Endothelial cell of umbilical vein (primary cell): Measurements from ENCODE around the gene MAJIN. TPM values are rescaled to one million over a fixed set of nuclear protein-coding genes. Genes with fewer than 3 reads are reported as not detected.

ENCODE experiments used
- BruUV-seq: library from RNA; stranded (reverse); fragments of 400-500 nt; replicated peaks from 2 replicates; lab custom pipeline; 2021; lab: Mats Ljungman, UMichigan
- CTCF ChIA-PET: fragments of 300-600, 350-600 bp; sonication (Branson Sonifier 250); formaldehyde crosslinking; loops from one replicate; lab custom pipeline; 2021; ENCODE audit warnings: antibody characterized with exemption, inconsistent platforms; lab: Charles Lee
- POLR2A ChIA-PET: fragments of 300-600, 350-600 bp; sonication (Branson Sonifier 250); formaldehyde crosslinking; loops from one replicate; lab custom pipeline; 2021; ENCODE audit warnings: antibody characterized with exemption, inconsistent platforms; lab: Charles Lee
- DNase-seq: peaks from one replicate; pipeline ENCODE4 v3.0.0-alpha.2; 2011; ENCODE audit warnings: low read depth, low spot score
- FAIRE-seq: peaks from 2 replicates; lab custom pipeline; 2011; peaks lifted over from hg19 to GRCh38; lab: Jason Lieb, UNC
- H2AFZ ChIP-seq: 2 replicates; pipeline ENCODE4 v1.6.0; 2012; ENCODE audit warnings: low read depth, low read length, control low read depth, inconsistent platforms
- H3K27ac ChIP-seq: 2 replicates; pipeline ENCODE4 v1.5.1; 2011; ENCODE audit warnings: low read depth, mild to moderate bottlenecking, control low read depth, low read length, moderate library complexity; ENCODE audit not compliant: insufficient read depth
- H3K27me3 ChIP-seq, 2 experiments: 2 replicates each; pipeline versions ENCODE4 v1.6.0 to v1.6.1; 2011; ENCODE audit warnings: low read length in 2 of 2, mixed read lengths in 1 of 2; ENCODE audit not compliant: control insufficient read depth in 2 of 2, insufficient read depth in 2 of 2
- H3K36me3 ChIP-seq, 2 experiments: 2 replicates in 1 of 2; 3 replicates in 1 of 2; pipeline ENCODE4 v1.5.1; 2011; ENCODE audit warnings: low read length in 2 of 2, mild to moderate bottlenecking in 1 of 2, moderate library complexity in 1 of 2; ENCODE audit not compliant: control insufficient read depth in 2 of 2, insufficient read depth in 2 of 2; ENCODE audit errors: extremely low read depth in 1 of 2
- H3K4me1 ChIP-seq: 3 replicates; pipeline ENCODE4 v1.5.1; 2011; ENCODE audit warnings: mild to moderate bottlenecking, low read length; ENCODE audit not compliant: control insufficient read depth, insufficient read depth; ENCODE audit errors: extremely low read depth
- H3K4me2 ChIP-seq: 2 replicates; pipeline ENCODE4 v1.6.1; 2011; ENCODE audit warnings: low read length, control low read depth, mixed read lengths; ENCODE audit not compliant: insufficient read depth
- H3K4me3 ChIP-seq, 3 experiments: fragments of 200-600 bp in 1 of 3; sonication (generic), shearing (Covaris generic) in 1 of 3; replicated peaks in 1 of 3; 2 replicates each; pipeline ENCODE4 v1.5.1; 2011 to 2016; ENCODE audit warnings: control low read depth in 3 of 3, low read length in 3 of 3, mild to moderate bottlenecking in 2 of 3, inconsistent platforms in 1 of 3, low read depth in 1 of 3, moderate library complexity in 1 of 3; ENCODE audit not compliant: insufficient read depth in 1 of 3
- H3K79me2 ChIP-seq: 2 replicates; pipeline ENCODE4 v1.6.0; 2012; ENCODE audit warnings: low read length, inconsistent platforms; ENCODE audit not compliant: control insufficient read depth, insufficient read depth
- H3K9ac ChIP-seq: replicated peaks from 2 replicates; pipeline ENCODE3; 2011; ENCODE audit warnings: low read length, control low read depth; ENCODE audit not compliant: insufficient read depth; ENCODE audit errors: extremely low read depth
- H3K9me1 ChIP-seq: replicated peaks from 3 replicates; pipeline ENCODE4 v1.6.0; 2011; ENCODE audit warnings: mild to moderate bottlenecking, low read length; ENCODE audit not compliant: control insufficient read depth, insufficient read depth; ENCODE audit errors: extremely low read depth
- H3K9me3 ChIP-seq: replicated peaks from 2 replicates; pipeline ENCODE4 v1.5.1; 2012; ENCODE audit warnings: low read length, inconsistent platforms; ENCODE audit not compliant: control insufficient read depth, insufficient read depth
- H4K20me1 ChIP-seq: replicated peaks from 2 replicates; pipeline ENCODE3; 2011; ENCODE audit warnings: mild to moderate bottlenecking, low read length; ENCODE audit not compliant: control insufficient read depth, insufficient read depth; ENCODE audit errors: extremely low read depth
- EZH2 ChIP-seq: IDR thresholded peaks from 2 replicates; pipeline ENCODE4 v1.6.1; 2012; ENCODE audit warnings: borderline replicate concordance, low read depth, mild to moderate bottlenecking, moderate library complexity, low read length, inconsistent platforms; ENCODE audit not compliant: severe bottlenecking
- FOS ChIP-seq: IDR thresholded peaks from 2 replicates; pipeline ENCODE4 v1.6.1; 2011; ENCODE audit warnings: mild to moderate bottlenecking, low read length, moderate library complexity, borderline replicate concordance; ENCODE audit not compliant: insufficient read depth
- GATA2 ChIP-seq: IDR thresholded peaks from 2 replicates; pipeline ENCODE4 v1.7.0; 2011; ENCODE audit warnings: low read depth, mild to moderate bottlenecking, moderate library complexity, mixed read lengths, low read length; ENCODE audit not compliant: insufficient read length, insufficient read depth
- JUN ChIP-seq: IDR thresholded peaks from 2 replicates; pipeline ENCODE4 v1.6.1; 2011; ENCODE audit warnings: borderline replicate concordance, low read depth; ENCODE audit not compliant: insufficient read length, insufficient read depth
- MYC ChIP-seq: IDR thresholded peaks from one replicate; pipeline ENCODE4 v1.6.1; 2011; ENCODE audit warnings: mild to moderate bottlenecking, low read depth, low read length
- POLR2A ChIP-seq: IDR thresholded peaks from 2 replicates; pipeline ENCODE4 v1.6.1; 2012; ENCODE audit warnings: low read depth, mild to moderate bottlenecking, control low read depth, low read length
- dilution Hi-C: fragments of 300-500 bp; cut with MboI; formaldehyde crosslinking; loops from one replicate; pipeline ENCODE4 v1.15.0; 2019; ENCODE audit warnings: low sequenced_read_pairs; ENCODE audit not compliant: extremely low pct_ligation_motif_present
- intact Hi-C: fragments of 100-400 bp; cut with micrococcal nuclease; formaldehyde crosslinking; loops from one replicate; pipeline ENCODE4 v1.10.0; 2022
- polyA plus RNA-seq, 4 experiments: library from polyadenylated mRNA; depleted of rRNA in 3 of 4; stranded (reverse) in 3 of 4; unstranded in 1 of 4; fragments of >200 nt; gene quantifications; 2 replicates each; pipeline versions ENCODE4 v1.2.1 to v1.2.3, GENCODE V29; 2011 to 2012; ENCODE audit warnings: missing spikeins in 1 of 4
- total RNA-seq: library from RNA; stranded (reverse); gene quantifications from 2 replicates; pipeline ENCODE4 v1.2.3, GENCODE V29; 2021
- TF ChIP-seq, protein P1 (sequence below): IDR thresholded peaks from 2 replicates; pipeline ENCODE4 v1.6.1; 2011; ENCODE audit not compliant: insufficient read depth, insufficient read length
- TF ChIP-seq, protein P2 (sequence below), 2 donors: IDR thresholded peaks; 1 replicate in 1 of 2; 2 replicates in 1 of 2; pipeline ENCODE4 v1.5.1; 2011; ENCODE audit warnings: low read length in 2 of 2, mild to moderate bottlenecking in 2 of 2, moderate library complexity in 2 of 2, control low read depth in 1 of 2, inconsistent platforms in 1 of 2, low read depth in 1 of 2; ENCODE audit not compliant: insufficient read depth in 1 of 2; ENCODE audit errors: extremely low read depth in 1 of 2

Gene MAJIN
- total and polyA plus RNA-seq, 2 donors (not counting 3 experiments of a cell fraction or from before 2014, with no cell fraction given): 0.07 TPM; not detected in 1

DNA sequence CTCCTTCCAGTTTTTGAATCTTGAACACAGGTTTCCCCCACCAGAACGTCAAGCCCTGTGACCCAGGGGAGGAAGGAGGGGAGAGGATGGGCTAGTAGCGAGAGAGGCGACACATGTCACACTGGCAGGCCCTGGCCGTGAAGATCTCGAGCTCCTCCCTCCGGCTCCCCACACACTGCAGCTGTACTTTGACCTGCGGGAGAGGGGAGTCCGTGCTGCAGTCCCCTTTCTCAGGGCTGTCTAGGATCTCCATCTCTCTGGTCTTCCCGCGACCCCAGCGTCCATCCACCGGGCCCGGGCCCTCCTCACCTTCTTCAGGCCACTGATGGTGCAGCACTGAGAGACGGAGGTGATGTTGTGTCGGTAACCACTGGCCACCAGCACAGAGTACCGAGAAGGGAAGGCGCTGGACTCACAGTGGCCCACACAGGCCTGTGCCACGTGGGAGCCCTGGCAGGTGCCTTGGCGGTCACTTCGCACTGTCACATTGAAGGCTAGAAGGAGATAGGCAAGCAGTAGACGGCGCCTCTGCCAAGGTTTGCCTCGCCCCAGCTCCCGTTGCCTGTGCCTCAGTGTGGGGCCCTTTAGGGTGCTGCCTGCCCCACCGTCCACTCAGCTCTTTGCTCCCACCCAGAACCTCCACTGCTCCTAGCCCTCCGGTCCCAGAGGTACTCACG, 37.1 kb downstream of the MAJIN start:
- no peaks in the 10 kb centered on the region for H3K9me3 ChIP-seq
- no peak overlapping the region for H3K4me2 ChIP-seq
- ChIA-PET CTCF (interaction anchor here (1.1 to 2.5 kb wide), 4 partner anchors 11 to 62 kb away, joined by 3 to 14 read pairs (median 4); partner anchors contain the start of genes BATF2 and PPP2R5B), POLR2A (no interaction called here)
- no peak overlapping the region for H2AFZ ChIP-seq
- no peak overlapping the region for H3K9ac ChIP-seq
- no peaks in the 10 kb centered on the region for H3K9me1 ChIP-seq
- H3K4me3 ChIP-seq: no peak overlapping the region
- no peak for DNase-seq
- no peaks in the 10 kb centered on the region for H3K79me2 ChIP-seq
- no peaks in the 10 kb centered on the region for H3K4me1 ChIP-seq
- H3K27ac ChIP-seq: no peak overlapping the region
- TF ChIP-seq GATA2 (no peak), POLR2A (no peak), EZH2 (no peak), FOS (no peak), MYC (no peak), JUN (no peak)
- TF ChIP-seq, protein P1, sequence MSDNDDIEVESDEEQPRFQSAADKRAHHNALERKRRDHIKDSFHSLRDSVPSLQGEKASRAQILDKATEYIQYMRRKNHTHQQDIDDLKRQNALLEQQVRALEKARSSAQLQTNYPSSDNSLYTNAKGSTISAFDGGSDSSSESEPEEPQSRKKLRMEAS: no peak
- TF ChIP-seq, protein P2, sequence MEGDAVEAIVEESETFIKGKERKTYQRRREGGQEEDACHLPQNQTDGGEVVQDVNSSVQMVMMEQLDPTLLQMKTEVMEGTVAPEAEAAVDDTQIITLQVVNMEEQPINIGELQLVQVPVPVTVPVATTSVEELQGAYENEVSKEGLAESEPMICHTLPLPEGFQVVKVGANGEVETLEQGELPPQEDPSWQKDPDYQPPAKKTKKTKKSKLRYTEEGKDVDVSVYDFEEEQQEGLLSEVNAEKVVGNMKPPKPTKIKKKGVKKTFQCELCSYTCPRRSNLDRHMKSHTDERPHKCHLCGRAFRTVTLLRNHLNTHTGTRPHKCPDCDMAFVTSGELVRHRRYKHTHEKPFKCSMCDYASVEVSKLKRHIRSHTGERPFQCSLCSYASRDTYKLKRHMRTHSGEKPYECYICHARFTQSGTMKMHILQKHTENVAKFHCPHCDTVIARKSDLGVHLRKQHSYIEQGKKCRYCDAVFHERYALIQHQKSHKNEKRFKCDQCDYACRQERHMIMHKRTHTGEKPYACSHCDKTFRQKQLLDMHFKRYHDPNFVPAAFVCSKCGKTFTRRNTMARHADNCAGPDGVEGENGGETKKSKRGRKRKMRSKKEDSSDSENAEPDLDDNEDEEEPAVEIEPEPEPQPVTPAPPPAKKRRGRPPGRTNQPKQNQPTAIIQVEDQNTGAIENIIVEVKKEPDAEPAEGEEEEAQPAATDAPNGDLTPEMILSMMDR (IDR thresholded peaks at IDR 0.05; ENCODE audit: extremely low read depth in 1 of 2, insufficient read depth in 1 of 2, low read depth in 1 of 2, low read length in 2 of 2): no peak
- H3K36me3 ChIP-seq: peaks cover 1 to 30% of the 10 kb centered on the region in 2 experiments
- no peaks in the 10 kb centered on the region for H3K27me3 ChIP-seq
- intact Hi-C loops: no loop called here
- dilution Hi-C loops: no loop called here
- no TSS peak for BruUV-seq
- FAIRE-seq: no peak
- H4K20me1 ChIP-seq: no peaks in the 10 kb centered on the region
